H1 (cell line): ENCODE measurements around the gene STX8. TPM values are rescaled to one million over a fixed set of nuclear protein-coding genes. Genes with fewer than 3 reads are reported as not detected.

Source experiments
- CBX5 ChIP-seq: fragments of 300-800, 300-1000 bp; sonication (generic); IDR thresholded peaks from 2 replicates; pipeline ENCODE4 v1.7.1; 2016; ENCODE audit warnings: antibody characterized with exemption, low read length, low read depth
- NRF1 ChIP-seq: IDR thresholded peaks from 2 replicates; pipeline ENCODE4 v1.6.1; 2011; ENCODE audit warnings: mild to moderate bottlenecking, low read depth, low read length, improper control_type of control experiment
- SIRT6 ChIP-seq: IDR thresholded peaks from one replicate; pipeline ENCODE4 v1.7.1; 2012; ENCODE audit warnings: low read length, inconsistent platforms
- polyA plus RNA-seq, 7 experiments: library from polyadenylated mRNA; depleted of rRNA in 3 of 7; stranded (reverse) in 5 of 7; unstranded in 2 of 7; fragments of >200 nt in 5 of 7; fragments of 200-250 nt in 2 of 7; gene quantifications; 1 replicate in 5 of 7; 2 replicates in 1 of 7; 4 replicates in 1 of 7; pipeline versions ENCODE4 v1.2.1 to v1.2.3, GENCODE V29; 2011 to 2013; ENCODE audit warnings: missing spikeins in 2 of 7, mixed read lengths in 2 of 7
- total RNA-seq: library from RNA; stranded (reverse); fragmentation: NEBNext Ultra II Directional; extraction: Animal tissue kit (Norgen Biotek cat#: 25700); gene quantifications from 2 replicates; pipeline ENCODE4 v1.2.1, GENCODE V29; 2021

STX8 gene
- total and polyA plus RNA-seq, 2 of the 8 experiments (the other 6 are each of a cell fraction or from before 2014, with no cell fraction given) = 22.8 to 42.5 TPM

- TF ChIP-seq SIRT6 = no peak
- no peak for TF ChIP-seq NRF1
- no peak for TF ChIP-seq CBX5
These were observed 88.2 kb downstream of the STX8 start (continued) for GRCh38 chr17:9487406-9487805.
